ENCODE results near the gene TGM4.
A peak's percentile ranks its signal among the peaks of the same experiment; 100 is the strongest.

TGM4 gene

GRCh38 chr3:44954962-44955361 is 80.6 kb downstream of the TGM4 start:
- no peak for ATAC-seq
- DNase-seq = no peak

- DNase-seq = no peak
- ATAC-seq = no peak
Observed at GRCh38 chr3:44955917-44956316, 81.5 kb downstream of the TGM4 start.

GRCh38 chr3:44957986-44958385 is 83.6 kb downstream of the TGM4 start:
- DNase-seq = no peak

GRCh38 chr3:44958386-44958785 is 84.0 kb downstream of the TGM4 start:
- DNase-seq (no peak), ATAC-seq (no peak)

More at GRCh38 chr3:44957986-44958385, 83.6 kb downstream of the TGM4 start:
- no peak for ATAC-seq

GRCh38 chr3:44960387-44961026 is 86.1 kb downstream of the TGM4 start:
- DNase-seq (no peak), ATAC-seq (peak; percentile 40)

- DNase-seq (no peak), ATAC-seq (no peak)
Observed at GRCh38 chr3:44961888-44962287, 87.5 kb downstream of the TGM4 start.

- DNase-seq (no peak), ATAC-seq (no peak)
Observed at GRCh38 chr3:44962621-44963393, 88.4 kb downstream of the TGM4 start.

- DNase-seq (no peak), ATAC-seq (no peak)
Observed at GRCh38 chr3:44963571-44964325, 89.3 kb downstream of the TGM4 start.
